Left colon (tissue), 2 donors: ENCODE measurements around the gene LZTR1. TPM values are rescaled to one million over a fixed set of nuclear protein-coding genes. Genes with fewer than 3 reads are reported as not detected.
"Not testable (repeated sequence)": the region's sequence is repeated elsewhere in the genome, so short reads cannot be mapped to it uniquely, and the experiment has no call there.

Source experiments
- ATAC-seq: fragments of 200-7000 bp; cut with Tn5 transposase; one replicate; pipeline ENCODE4 v1.9.1; 2020; ENCODE audit warnings: mild to moderate bottlenecking, moderate library complexity
- DNase-seq, 2 donors: peaks; one replicate each; pipeline ENCODE4 v3.0.0-alpha.2; 2020
- intact Hi-C, 2 donors: fragments of 100-400 bp; cut with DNase I in 1 of 2; cut with micrococcal nuclease in 1 of 2; formaldehyde crosslinking; loops; one replicate each; pipeline versions ENCODE4 v1.11.2 to v1.14.0; 2022; cut with DNase I, micrococcal nuclease
- total RNA-seq, 2 donors: library from RNA; stranded (reverse); fragmentation: NEBNext Ultra II Directional; extraction: Animal tissue kit (Norgen Biotek cat#: 25700); gene quantifications; one replicate each; pipeline ENCODE4 v1.2.1, GENCODE V29; 2021
- donor health status: DM: no; HTN: no; CAD: no.
- donor health status: DM: yes; HTN: yes; CAD: no.

The LZTR1 gene
- total RNA-seq, 2 donors from 2014 or later, result 49.9 to 50.4 TPM

DNA sequence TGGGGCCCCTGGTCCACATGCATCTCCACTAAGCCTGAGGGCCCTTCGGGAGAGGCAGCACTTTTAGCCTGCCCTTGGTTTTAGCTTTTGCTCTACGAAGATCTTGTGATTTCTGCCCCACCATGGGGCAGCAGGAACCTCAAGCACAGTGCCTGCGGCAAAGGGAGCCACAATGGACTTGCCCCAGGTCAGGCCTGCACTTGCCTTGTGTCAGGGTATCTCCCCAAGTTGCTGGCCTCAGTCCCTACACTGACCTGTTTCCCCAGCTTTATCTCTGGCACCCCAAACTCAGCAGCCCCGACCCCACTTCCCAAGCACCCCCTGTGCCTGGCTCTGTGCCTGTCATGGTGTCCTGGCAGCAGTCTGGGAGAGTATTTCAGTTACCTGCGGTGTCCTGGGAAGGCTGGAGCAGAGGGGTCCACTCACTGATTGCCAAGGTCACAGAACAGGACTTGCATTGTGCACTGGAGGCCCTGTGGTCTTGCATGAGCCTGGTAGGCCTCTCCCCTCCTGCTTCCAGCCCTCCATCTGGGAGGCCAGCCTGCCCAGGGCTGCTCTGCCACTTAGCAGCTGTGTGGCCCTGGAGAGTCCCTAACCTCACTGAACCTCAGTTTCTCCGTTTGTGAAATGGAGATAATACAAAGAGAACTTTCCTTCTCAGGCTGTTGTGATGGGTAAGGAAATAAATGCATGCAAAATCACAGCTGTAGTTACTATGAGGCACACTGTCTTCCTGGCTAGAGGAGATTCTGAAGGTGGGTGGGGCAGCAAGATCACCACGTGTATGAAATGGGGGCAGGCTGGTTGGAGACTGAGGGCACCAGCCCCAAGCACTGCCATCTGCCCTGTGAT, 18.7 kb upstream of the LZTR1 start:
- DNase-seq, result no peak
- intact Hi-C loops, result no loop called here
- ATAC-seq, result no peak

GRCh38 chr22:20964090-20964798, 17.9 kb upstream of the LZTR1 start:
- intact Hi-C loops, result no loop called here
- ATAC-seq, result no peak
- DNase-seq, result no peak

- intact Hi-C loops, result no loop called here
- ATAC-seq, result no peak
Observed at GRCh38 chr22:20964799-20965103, 17.3 kb upstream of the LZTR1 start.

GRCh38 chr22:20965104-20965887, 16.8 kb upstream of the LZTR1 start:
- DNase-seq (peak; percentile 58 to 61), ATAC-seq (peak; percentile 30)
- intact Hi-C loops, result no loop called here

More at GRCh38 chr22:20964799-20965103, 17.3 kb upstream of the LZTR1 start:
- no peak for DNase-seq

DNA sequence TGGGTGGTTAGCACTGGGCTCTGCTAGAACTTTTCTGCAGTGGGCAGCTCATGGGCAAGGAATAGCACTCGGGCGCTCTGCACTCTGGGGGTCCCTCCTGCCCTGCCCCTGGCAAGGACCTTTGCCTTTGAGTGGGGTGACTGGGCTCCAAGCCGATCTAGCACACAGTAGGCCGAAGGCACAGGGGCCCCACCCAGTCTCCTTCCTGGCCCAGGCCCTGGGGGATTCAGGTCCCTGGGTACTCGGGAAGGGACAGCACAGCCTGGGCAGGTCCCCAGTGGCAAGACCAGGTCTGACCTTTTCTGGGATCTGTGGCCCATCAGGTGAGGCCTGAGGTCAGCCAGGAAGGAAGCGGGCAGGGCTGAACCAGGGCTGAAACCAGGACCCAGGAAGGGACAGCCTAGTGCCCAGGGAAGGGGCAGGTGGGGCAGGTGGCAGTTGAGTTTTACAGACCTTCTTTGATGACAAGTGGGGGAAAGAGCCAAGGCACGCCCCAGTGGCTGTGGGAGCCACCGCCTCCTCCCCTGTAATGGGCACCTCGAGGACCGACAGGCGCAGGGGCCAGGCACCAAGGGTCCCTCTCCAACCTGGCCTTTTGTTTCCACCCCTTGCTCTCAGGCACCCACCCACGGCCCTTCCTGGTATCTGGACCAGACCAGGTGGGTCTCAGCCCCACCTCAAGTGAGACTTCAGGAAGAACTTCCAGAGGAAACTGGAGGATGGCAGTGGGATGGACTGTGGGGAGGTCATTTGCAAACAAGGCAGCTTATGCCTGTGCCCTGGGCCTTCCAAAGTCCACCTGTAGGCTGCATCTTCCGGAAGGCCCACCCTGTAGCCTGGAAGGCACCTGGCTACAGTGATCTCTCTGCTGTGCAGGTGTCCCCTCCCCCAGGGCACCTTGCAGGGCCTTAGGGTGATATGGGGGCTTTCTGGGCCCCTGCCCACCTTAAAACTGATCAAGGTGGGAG, 15.9 kb upstream of the LZTR1 start:
- ATAC-seq, result peak; percentile 75
- intact Hi-C loops, result no loop called here
- peak; percentile 81 to 89 for DNase-seq

DNA sequence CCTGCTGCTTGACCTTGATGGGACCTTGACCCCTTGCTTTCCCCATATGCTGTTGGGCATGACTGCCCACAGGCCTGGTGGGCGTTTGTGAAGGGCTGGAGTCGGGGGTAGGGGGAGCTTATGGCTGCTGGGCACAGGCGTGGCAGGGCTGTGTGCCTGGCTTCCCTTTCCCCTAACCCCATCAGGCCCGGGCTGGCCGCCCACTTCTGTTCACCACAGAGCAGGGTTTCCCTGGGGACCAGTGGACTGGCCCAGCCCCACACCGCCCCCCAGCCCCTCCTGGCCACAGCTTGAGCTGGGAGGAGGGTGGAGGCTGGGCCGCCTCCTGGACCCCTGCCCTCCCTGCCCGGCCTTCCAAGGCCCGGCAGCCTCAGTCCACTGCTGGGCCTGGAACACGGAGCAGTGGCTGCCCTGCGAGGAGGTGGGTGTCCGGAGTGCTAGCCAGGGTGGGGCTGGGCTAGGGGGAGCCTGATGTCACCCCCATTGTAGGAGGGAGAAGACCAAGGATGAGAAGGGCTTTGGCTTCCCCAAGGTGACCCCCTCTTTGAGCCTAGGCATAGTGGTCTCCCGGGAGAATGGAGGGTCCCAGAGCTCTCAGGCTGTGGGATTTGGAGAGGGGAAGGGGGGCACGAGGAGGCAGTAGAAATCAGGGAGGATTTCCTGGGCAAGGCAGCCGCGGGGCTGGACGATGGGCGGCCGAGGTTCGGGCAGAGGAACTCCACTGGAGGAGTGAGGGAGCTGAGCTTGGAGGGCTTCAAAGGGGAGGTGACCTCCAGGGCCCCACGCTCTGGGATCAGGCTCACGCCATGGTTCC, 15.0 kb upstream of the LZTR1 start, which contains the start of gene AIFM3:
Gene AIFM3 (plus strand): TSS at position 373 of the 814 bp plus-strand sequence. CDS start 690 bp downstream, outside the sequence.
- DNase-seq, result peak in 1 of 2 donors; percentile 31
- ATAC-seq, result no peak
- intact Hi-C loops, result no loop called here

DNA sequence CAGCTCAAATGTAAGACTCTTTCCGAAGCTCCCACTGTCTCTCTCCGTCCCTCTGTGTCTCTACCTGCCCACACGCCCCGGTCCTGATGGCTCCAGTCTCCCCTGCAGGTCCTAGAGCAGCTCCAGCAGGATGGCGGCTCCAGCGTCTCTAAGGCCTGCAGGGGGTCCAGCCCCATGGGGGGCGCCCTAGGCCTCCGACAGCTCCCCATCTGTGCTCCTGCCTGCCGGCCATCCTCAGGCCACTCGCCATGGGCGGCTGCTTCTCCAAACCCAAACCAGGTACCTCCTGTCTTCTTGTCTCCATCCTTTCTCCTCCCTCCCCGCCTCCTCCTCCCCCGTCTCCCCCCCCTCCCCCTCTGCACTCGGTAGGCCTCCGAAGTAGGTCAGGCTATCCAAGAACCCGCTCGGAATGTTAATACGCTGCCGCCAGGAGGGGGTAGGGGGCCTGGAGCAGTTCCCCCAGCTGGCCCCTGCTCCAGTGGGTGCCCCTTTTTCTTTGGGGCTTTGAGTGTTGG, 14.3 kb upstream of the LZTR1 start:
- DNase-seq (no peak), ATAC-seq (no peak)
- intact Hi-C loops, result no loop called here

- intact Hi-C loops, result no loop called here
- DNase-seq, result no peak
- no peak for ATAC-seq
Observed at GRCh38 chr22:20968281-20968977, 13.7 kb upstream of the LZTR1 start.

DNA sequence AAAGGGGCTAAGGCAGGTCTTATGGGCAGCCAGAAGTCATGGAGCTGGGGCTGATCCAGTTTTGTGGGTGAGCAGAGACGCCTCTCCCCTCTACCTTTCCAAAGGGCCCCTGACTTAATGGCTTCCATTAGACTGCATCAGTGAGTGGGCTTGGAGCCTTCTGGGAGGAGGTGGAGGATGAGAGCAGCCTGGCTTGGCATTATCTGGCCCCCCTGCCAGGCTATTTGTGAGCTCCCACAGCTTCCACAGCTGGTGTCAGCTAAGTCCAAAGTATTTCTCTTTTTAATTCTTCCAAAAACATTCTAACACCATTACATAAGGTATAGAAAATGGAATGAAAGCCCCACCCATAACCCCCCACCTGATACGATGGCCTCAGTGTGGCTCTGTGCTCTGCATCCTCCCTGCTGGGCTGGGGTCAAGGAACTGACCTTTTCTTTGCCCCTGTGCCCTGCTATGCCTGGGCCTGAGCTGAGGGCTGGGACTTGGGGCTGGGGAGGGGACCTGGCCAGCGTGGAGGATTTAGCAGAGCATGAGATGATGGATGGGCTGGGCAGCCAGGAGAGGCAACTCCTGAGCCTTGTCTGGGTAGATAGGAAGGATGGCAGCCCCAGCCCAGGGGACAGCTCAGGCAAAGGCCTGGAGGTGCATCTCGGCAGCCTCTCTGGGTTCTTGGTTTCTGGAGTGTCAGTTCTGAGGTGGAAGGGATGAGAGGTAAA, 11.0 kb upstream of the LZTR1 start:
- DNase-seq (no peak), ATAC-seq (no peak)
- intact Hi-C loops, result no loop called here

- DNase-seq, intact Hi-C loops, ATAC-seq: not testable (repeated sequence)
Observed at GRCh38 chr22:20972014-20972694, 9.9 kb upstream of the LZTR1 start.

GRCh38 chr22:20972933-20973577, 9.0 kb upstream of the LZTR1 start:
- intact Hi-C loops, result no loop called here
- ATAC-seq, result no peak
- no peak for DNase-seq

GRCh38 chr22:20973634-20974286, 8.3 kb upstream of the LZTR1 start:
- DNase-seq (no peak), ATAC-seq (no peak)
- intact Hi-C loops, result no loop called here

- ATAC-seq (no peak), DNase-seq (no peak)
- intact Hi-C loops, result no loop called here
Observed at GRCh38 chr22:20974336-20974955, 7.7 kb upstream of the LZTR1 start.
